ENCODE results near the gene LAX1. TPM values are rescaled to one million over a fixed set of nuclear protein-coding genes. Genes with fewer than 3 reads are reported as not detected.
"Not testable (repeated sequence)": the region's sequence is repeated elsewhere in the genome, so short reads cannot be mapped to it uniquely, and the experiment has no call there.

LAX1 gene
- total RNA-seq, 1 donor = not detected

DNA sequence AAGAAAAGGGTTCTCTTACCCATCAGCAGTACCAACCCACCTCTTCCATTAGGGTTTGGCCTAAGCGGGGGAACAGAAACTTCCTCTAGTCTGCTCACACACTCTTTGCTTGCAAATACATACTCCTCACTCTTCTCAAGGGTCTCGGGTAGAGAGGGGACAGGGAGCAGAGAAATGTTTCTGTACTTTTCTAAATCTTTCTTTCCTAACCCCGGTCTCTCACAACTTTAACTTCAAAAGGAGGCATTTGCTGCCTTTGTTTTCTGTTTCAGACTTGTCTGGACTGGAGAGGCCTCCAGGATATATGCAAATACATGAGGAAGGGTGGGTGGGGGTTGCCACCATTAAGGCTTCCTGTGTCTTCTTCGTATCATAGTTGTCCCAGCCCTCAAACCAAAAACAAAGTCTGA lies 10.5 kb upstream of the LAX1 start:
- Histone ChIP-seq H3K27ac (ENCODE audit: low read depth, low read length) (no peak overlapping the region), H3K36me3 (ENCODE audit: insufficient read depth, low read length) (no peaks in the 10 kb centered on the region), H4K20me1 (ENCODE audit: insufficient read depth, low read length) (no peaks in the 10 kb centered on the region), H3K4me3 (ENCODE audit: insufficient read depth, low read length) (no peak overlapping the region), H3K9me3 (ENCODE audit: low read depth, low read length) (no peaks in the 10 kb centered on the region), H3K4me2 (ENCODE audit: insufficient read depth, low read length) (no peak overlapping the region), H3K79me2 (ENCODE audit: insufficient read depth, low read length) (no peaks in the 10 kb centered on the region), H3K27me3 (ENCODE audit: insufficient read depth, low read length) (no peaks in the 10 kb centered on the region), H3K4me1 (ENCODE audit: insufficient read depth, low read length) (no peaks in the 10 kb centered on the region), H2AFZ (ENCODE audit: low read length) (no peak overlapping the region)
- no peak for DNase-seq (ENCODE audit: insufficient read length, low spot score, missing footprints)
- TF ChIP-seq, protein P1, sequence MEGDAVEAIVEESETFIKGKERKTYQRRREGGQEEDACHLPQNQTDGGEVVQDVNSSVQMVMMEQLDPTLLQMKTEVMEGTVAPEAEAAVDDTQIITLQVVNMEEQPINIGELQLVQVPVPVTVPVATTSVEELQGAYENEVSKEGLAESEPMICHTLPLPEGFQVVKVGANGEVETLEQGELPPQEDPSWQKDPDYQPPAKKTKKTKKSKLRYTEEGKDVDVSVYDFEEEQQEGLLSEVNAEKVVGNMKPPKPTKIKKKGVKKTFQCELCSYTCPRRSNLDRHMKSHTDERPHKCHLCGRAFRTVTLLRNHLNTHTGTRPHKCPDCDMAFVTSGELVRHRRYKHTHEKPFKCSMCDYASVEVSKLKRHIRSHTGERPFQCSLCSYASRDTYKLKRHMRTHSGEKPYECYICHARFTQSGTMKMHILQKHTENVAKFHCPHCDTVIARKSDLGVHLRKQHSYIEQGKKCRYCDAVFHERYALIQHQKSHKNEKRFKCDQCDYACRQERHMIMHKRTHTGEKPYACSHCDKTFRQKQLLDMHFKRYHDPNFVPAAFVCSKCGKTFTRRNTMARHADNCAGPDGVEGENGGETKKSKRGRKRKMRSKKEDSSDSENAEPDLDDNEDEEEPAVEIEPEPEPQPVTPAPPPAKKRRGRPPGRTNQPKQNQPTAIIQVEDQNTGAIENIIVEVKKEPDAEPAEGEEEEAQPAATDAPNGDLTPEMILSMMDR (IDR thresholded peaks at IDR 0.05; ENCODE audit: extremely low read depth, low read depth, low read length) = no peak

DNA sequence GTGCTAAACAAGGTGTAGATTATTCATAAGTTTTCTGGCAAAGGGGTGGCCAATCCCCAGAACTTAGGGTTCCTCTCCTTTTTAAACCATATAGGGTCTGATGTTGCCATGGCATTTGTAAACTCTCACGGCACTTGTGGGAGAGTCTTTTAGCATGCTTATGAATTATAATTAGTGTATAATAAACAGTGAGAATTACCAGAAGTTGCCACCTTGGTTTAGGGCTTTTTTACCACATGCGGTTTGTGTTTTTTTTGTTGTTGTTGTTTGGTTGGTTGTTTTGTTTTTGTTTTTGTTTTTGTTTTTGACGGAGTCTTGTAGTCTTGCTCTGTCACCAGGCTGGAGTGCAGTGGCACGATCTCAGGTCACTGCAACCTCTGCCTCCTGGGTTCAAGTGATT lies 8.9 kb upstream of the LAX1 start:
- no peaks in the 10 kb centered on the region for H3K9me3 ChIP-seq (ENCODE audit: low read depth, low read length)
- no peak overlapping the region for H3K4me2 ChIP-seq (ENCODE audit: insufficient read depth, low read length)
- TF ChIP-seq, protein P1 (IDR thresholded peaks at IDR 0.05; ENCODE audit: extremely low read depth, low read depth, low read length) = no peak
- no peak for DNase-seq (ENCODE audit: insufficient read length, low spot score, missing footprints)
- H3K27ac ChIP-seq (ENCODE audit: low read depth, low read length) = no peak overlapping the region
- H3K4me1 ChIP-seq (ENCODE audit: insufficient read depth, low read length) = no peaks in the 10 kb centered on the region
- H2AFZ ChIP-seq (ENCODE audit: low read length) = no peak overlapping the region
- H3K36me3 ChIP-seq (ENCODE audit: insufficient read depth, low read length) = no peaks in the 10 kb centered on the region
- H3K79me2 ChIP-seq (ENCODE audit: insufficient read depth, low read length) = no peaks in the 10 kb centered on the region
- no peaks in the 10 kb centered on the region for H4K20me1 ChIP-seq (ENCODE audit: insufficient read depth, low read length)
- H3K27me3 ChIP-seq (ENCODE audit: insufficient read depth, low read length) = no peaks in the 10 kb centered on the region
- H3K4me3 ChIP-seq (ENCODE audit: insufficient read depth, low read length) = no peak overlapping the region

DNA sequence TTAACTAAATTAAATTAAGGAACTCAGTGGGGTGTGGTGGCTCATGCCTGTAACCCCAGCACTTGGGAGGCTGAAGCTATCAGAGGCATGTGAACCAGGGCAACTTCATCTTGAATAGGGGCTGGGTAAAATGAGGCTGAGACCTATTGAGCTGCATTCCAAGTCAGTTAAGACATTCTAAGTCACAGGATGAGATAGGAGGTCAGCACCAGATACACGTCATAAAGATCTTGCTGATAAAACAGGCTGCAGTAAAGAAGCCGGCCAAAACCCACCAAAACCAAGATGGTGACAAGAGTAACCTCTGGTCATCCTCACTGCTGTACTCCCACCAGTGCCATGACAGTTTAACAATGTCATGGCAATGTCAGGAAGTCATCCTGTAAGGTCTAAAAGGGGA lies 6.2 kb upstream of the LAX1 start:
- not testable (repeated sequence) for H3K4me3 ChIP-seq (ENCODE audit: insufficient read depth, low read length); H3K4me1 ChIP-seq (ENCODE audit: insufficient read depth, low read length); H3K79me2 ChIP-seq (ENCODE audit: insufficient read depth, low read length); H3K27ac ChIP-seq (ENCODE audit: low read depth, low read length); H3K36me3 ChIP-seq (ENCODE audit: insufficient read depth, low read length); H4K20me1 ChIP-seq (ENCODE audit: insufficient read depth, low read length); H3K4me2 ChIP-seq (ENCODE audit: insufficient read depth, low read length); H2AFZ ChIP-seq (ENCODE audit: low read length); DNase-seq (ENCODE audit: insufficient read length, low spot score, missing footprints); H3K27me3 ChIP-seq (ENCODE audit: insufficient read depth, low read length); H3K9me3 ChIP-seq (ENCODE audit: low read depth, low read length)

DNA sequence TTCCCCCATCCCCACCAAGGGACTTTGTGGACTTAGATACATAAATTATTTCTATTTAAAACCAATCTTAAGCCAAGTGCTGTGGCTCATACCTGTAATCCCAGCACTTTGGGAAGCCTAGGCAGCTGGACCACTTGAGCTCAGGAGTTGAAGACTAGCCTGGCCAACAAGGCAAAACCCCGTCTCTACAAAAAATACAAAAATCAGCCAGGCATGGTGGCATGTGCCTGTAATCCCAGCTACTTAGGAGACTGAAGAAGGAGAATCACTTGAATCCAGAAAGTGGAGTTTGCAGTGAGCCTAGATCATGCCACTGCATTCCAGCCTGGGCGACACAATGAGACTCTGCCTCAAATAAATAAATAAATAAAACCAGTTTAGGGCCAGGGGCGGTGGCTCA lies 4.5 kb upstream of the LAX1 start:
- H3K4me2 ChIP-seq (ENCODE audit: insufficient read depth, low read length) = no peak overlapping the region
- no peak overlapping the region for H3K4me3 ChIP-seq (ENCODE audit: insufficient read depth, low read length)
- H3K79me2 ChIP-seq (ENCODE audit: insufficient read depth, low read length) = no peaks in the 10 kb centered on the region
- no peak overlapping the region for H2AFZ ChIP-seq (ENCODE audit: low read length)
- no peaks in the 10 kb centered on the region for H3K9me3 ChIP-seq (ENCODE audit: low read depth, low read length)
- H3K27ac ChIP-seq (ENCODE audit: low read depth, low read length) = no peak overlapping the region
- H3K36me3 ChIP-seq (ENCODE audit: insufficient read depth, low read length) = no peaks in the 10 kb centered on the region
- H4K20me1 ChIP-seq (ENCODE audit: insufficient read depth, low read length) = no peaks in the 10 kb centered on the region
- DNase-seq (ENCODE audit: insufficient read length, low spot score, missing footprints) = no peak
- TF ChIP-seq, protein P1 (IDR thresholded peaks at IDR 0.05; ENCODE audit: extremely low read depth, low read depth, low read length) = no peak
- no peaks in the 10 kb centered on the region for H3K4me1 ChIP-seq (ENCODE audit: insufficient read depth, low read length)
- no peaks in the 10 kb centered on the region for H3K27me3 ChIP-seq (ENCODE audit: insufficient read depth, low read length)

DNA sequence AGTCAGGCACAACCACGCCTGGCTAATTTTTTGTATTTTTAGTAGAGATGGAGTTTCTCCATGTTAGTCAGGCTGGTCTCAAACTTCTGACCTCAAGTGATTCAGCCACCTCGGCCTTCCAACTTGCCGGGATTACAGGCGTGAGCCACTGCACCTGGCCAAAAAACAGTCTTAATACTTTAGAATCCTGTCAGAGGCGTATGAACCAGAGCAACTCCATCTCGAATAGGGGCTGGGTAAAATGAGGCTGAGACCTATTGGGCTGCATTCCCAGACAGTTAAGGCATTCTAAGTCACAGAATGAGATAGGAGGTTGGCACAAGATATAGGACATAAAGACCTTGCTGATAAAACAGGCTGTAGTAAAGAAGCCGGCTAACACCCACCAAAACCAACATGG lies 3.0 kb upstream of the LAX1 start:
- not testable (repeated sequence) for H3K27me3 ChIP-seq (ENCODE audit: insufficient read depth, low read length); H3K9me3 ChIP-seq (ENCODE audit: low read depth, low read length); H3K4me3 ChIP-seq (ENCODE audit: insufficient read depth, low read length); H3K4me1 ChIP-seq (ENCODE audit: insufficient read depth, low read length); H3K36me3 ChIP-seq (ENCODE audit: insufficient read depth, low read length); H3K79me2 ChIP-seq (ENCODE audit: insufficient read depth, low read length); H3K4me2 ChIP-seq (ENCODE audit: insufficient read depth, low read length); DNase-seq (ENCODE audit: insufficient read length, low spot score, missing footprints); H4K20me1 ChIP-seq (ENCODE audit: insufficient read depth, low read length); H2AFZ ChIP-seq (ENCODE audit: low read length); H3K27ac ChIP-seq (ENCODE audit: low read depth, low read length)

All from osteoblast (primary cell).